BJ (cell line): ENCODE measurements around the gene ETV6. TPM values are rescaled to one million over a fixed set of nuclear protein-coding genes. Genes with fewer than 3 reads are reported as not detected.

Source experiments
- CTCF ChIA-PET: fragments of 350-600 bp; formaldehyde crosslinking; extraction: SDS; loops from one replicate; lab custom pipeline; 2021; ENCODE audit warnings: antibody characterized with exemption, inconsistent platforms; lab: Yijun Ruan, JAX
- POLR2A ChIA-PET: fragments of 300-600 bp; sonication (Branson Sonifier 250); formaldehyde crosslinking; extraction: SDS; loops from one replicate; lab custom pipeline; 2021; ENCODE audit warnings: antibody characterized with exemption; lab: Charles Lee
- DNase-seq: peaks from one replicate; pipeline ENCODE4 v3.0.0-alpha.2; 2011; ENCODE audit warnings: low read depth
- H3K27me3 ChIP-seq: 2 replicates; pipeline ENCODE4 v1.6.0; 2011; ENCODE audit warnings: low read length; ENCODE audit not compliant: control insufficient read depth, insufficient read depth
- H3K36me3 ChIP-seq: 2 replicates; pipeline ENCODE4 v1.5.1; 2011; ENCODE audit warnings: low read length; ENCODE audit not compliant: control insufficient read depth, insufficient read depth
- H3K4me3 ChIP-seq: 2 replicates; pipeline ENCODE4 v1.5.1; 2011; ENCODE audit warnings: low read depth, mild to moderate bottlenecking, control low read depth, low read length
- CTCF ChIP-seq: IDR thresholded peaks from 2 replicates; pipeline ENCODE4 v1.5.1; 2011; ENCODE audit warnings: low read depth, mild to moderate bottlenecking, control low read depth, inconsistent platforms, low read length, moderate library complexity; ENCODE audit not compliant: insufficient read depth
- polyA plus RNA-seq: library from polyadenylated mRNA; depleted of rRNA; stranded (reverse); fragments of >200 nt; gene quantifications from 2 replicates; pipeline ENCODE4 v1.2.3, GENCODE V29; 2011

Gene ETV6
- polyA plus RNA-seq, 1 experiment, result 10.7 TPM

GRCh38 chr12:11888029-11888428, 238.6 kb downstream of the ETV6 start:
- no peak for TF ChIP-seq CTCF
- no peak overlapping the region for H3K4me3 ChIP-seq
- CTCF ChIA-PET, result no interaction called here
- no peak for DNase-seq
- POLR2A ChIA-PET, result no interaction called here
- peaks cover 20% of the 10 kb centered on the region for H3K36me3 ChIP-seq
- no peaks in the 10 kb centered on the region for H3K27me3 ChIP-seq

- ChIA-PET POLR2A (no interaction called here), CTCF (interaction anchor here (1.7 kb wide), 1 partner anchor 142 kb away, joined by 4 read pairs; no protein-coding TSS in a partner anchor)
- no peak for TF ChIP-seq CTCF
These were observed 241.9 kb downstream of the ETV6 start for GRCh38 chr12:11891346-11891745.

GRCh38 chr12:11891754-11892386, 242.4 kb downstream of the ETV6 start:
- no peak for TF ChIP-seq CTCF
- DNase-seq, result no peak
- POLR2A ChIA-PET, result no interaction called here
- H3K36me3 ChIP-seq, result peaks cover 19% of the 10 kb centered on the region
- H3K4me3 ChIP-seq, result no peak overlapping the region
- CTCF ChIA-PET, result interaction anchor here (1.1 to 1.2 kb wide), 2 partner anchors 71 to 99 kb away, joined by 3 to 4 read pairs; no protein-coding TSS in a partner anchor
- no peaks in the 10 kb centered on the region for H3K27me3 ChIP-seq

More at GRCh38 chr12:11891346-11891745, 241.9 kb downstream of the ETV6 start:
- Histone ChIP-seq H3K36me3 (peaks cover 22% of the 10 kb centered on the region), H3K27me3 (no peaks in the 10 kb centered on the region), H3K4me3 (no peak overlapping the region)
- DNase-seq, result no peak

GRCh38 chr12:11893998-11894397, 244.5 kb downstream of the ETV6 start:
- no peak for TF ChIP-seq CTCF
- H3K27me3 ChIP-seq, result no peaks in the 10 kb centered on the region
- no peak for DNase-seq
- ChIA-PET POLR2A (no interaction called here), CTCF (interaction anchor here (1.3 kb wide), 1 partner anchor 139 kb away, joined by 3 read pairs; no protein-coding TSS in a partner anchor)
- H3K36me3 ChIP-seq, result peaks cover 13% of the 10 kb centered on the region
- no peak overlapping the region for H3K4me3 ChIP-seq

- CTCF ChIA-PET, result interaction anchor here (1.3 kb wide), 1 partner anchor 138 kb away, joined by 3 read pairs; no protein-coding TSS in a partner anchor
- DNase-seq, result no peak
- POLR2A ChIA-PET, result no interaction called here
- Histone ChIP-seq H3K36me3 (peaks cover 13% of the 10 kb centered on the region), H3K4me3 (no peak overlapping the region), H3K27me3 (no peaks in the 10 kb centered on the region)
- TF ChIP-seq CTCF, result no peak
These were observed 245.4 kb downstream of the ETV6 start for GRCh38 chr12:11894890-11895289.
